ENCODE data around the gene MAML3.

MAML3 gene

GRCh38 chr4:139754938-139755337 lies 399.0 kb downstream of the MAML3 start:
- no peak for DNase-seq (ENCODE audit: low read depth)

GRCh38 chr4:139753686-139754085 lies 400.3 kb downstream of the MAML3 start:
- no peak for DNase-seq (ENCODE audit: low read depth)

- no peak for DNase-seq (ENCODE audit: low read depth)
Measured at GRCh38 chr4:139749835-139750498, 404.0 kb downstream of the MAML3 start.

GRCh38 chr4:139749338-139749737 lies 404.6 kb downstream of the MAML3 start:
- no peak for DNase-seq (ENCODE audit: low read depth)

- DNase-seq (ENCODE audit: low read depth), result no peak
Measured at GRCh38 chr4:139746431-139747171, 407.4 kb downstream of the MAML3 start.

GRCh38 chr4:139745111-139745639 lies 408.8 kb downstream of the MAML3 start:
- no peak for DNase-seq (ENCODE audit: low read depth)

- no peak for DNase-seq (ENCODE audit: low read depth)
Measured at GRCh38 chr4:139744232-139744631, 409.8 kb downstream of the MAML3 start.

GRCh38 chr4:139743027-139743426 lies 411.0 kb downstream of the MAML3 start:
- DNase-seq (ENCODE audit: low read depth), result no peak

- DNase-seq (ENCODE audit: low read depth), result peak; percentile 81
Measured at GRCh38 chr4:139740531-139741041, 413.4 kb downstream of the MAML3 start.

GRCh38 chr4:139740121-139740520 lies 413.9 kb downstream of the MAML3 start:
- DNase-seq (ENCODE audit: low read depth), result no peak

GRCh38 chr4:139738846-139739613 lies 415.0 kb downstream of the MAML3 start:
- DNase-seq (ENCODE audit: low read depth), result no peak

- DNase-seq (ENCODE audit: low read depth), result no peak
Measured at GRCh38 chr4:139736661-139737060, 417.3 kb downstream of the MAML3 start.

GRCh38 chr4:139736274-139736660 lies 417.7 kb downstream of the MAML3 start:
- DNase-seq (ENCODE audit: low read depth), result no peak

GRCh38 chr4:139735381-139736273 lies 418.4 kb downstream of the MAML3 start:
- DNase-seq (ENCODE audit: low read depth), result no peak

- peak; percentile 47 for DNase-seq (ENCODE audit: low read depth)
Measured at GRCh38 chr4:139734875-139735380, 419.1 kb downstream of the MAML3 start.

- DNase-seq (ENCODE audit: low read depth), result peak; percentile 35
Measured at GRCh38 chr4:139734201-139734874, 419.6 kb downstream of the MAML3 start.

- DNase-seq (ENCODE audit: low read depth), result no peak
Measured at GRCh38 chr4:139732991-139733570, 420.9 kb downstream of the MAML3 start.

- DNase-seq (ENCODE audit: low read depth), result no peak
Measured at GRCh38 chr4:139728840-139729239, 425.1 kb downstream of the MAML3 start.

- no peak for DNase-seq (ENCODE audit: low read depth)
Measured at GRCh38 chr4:139728146-139728545, 425.8 kb downstream of the MAML3 start.

- no peak for DNase-seq (ENCODE audit: low read depth)
Measured at GRCh38 chr4:139726615-139727014, 427.4 kb downstream of the MAML3 start.

All from GM04504 (cell line).